Measurements from ENCODE around the gene TSPAN9.
A peak's percentile ranks its signal among the peaks of the same experiment; 100 is the strongest.

Gene TSPAN9

DNA sequence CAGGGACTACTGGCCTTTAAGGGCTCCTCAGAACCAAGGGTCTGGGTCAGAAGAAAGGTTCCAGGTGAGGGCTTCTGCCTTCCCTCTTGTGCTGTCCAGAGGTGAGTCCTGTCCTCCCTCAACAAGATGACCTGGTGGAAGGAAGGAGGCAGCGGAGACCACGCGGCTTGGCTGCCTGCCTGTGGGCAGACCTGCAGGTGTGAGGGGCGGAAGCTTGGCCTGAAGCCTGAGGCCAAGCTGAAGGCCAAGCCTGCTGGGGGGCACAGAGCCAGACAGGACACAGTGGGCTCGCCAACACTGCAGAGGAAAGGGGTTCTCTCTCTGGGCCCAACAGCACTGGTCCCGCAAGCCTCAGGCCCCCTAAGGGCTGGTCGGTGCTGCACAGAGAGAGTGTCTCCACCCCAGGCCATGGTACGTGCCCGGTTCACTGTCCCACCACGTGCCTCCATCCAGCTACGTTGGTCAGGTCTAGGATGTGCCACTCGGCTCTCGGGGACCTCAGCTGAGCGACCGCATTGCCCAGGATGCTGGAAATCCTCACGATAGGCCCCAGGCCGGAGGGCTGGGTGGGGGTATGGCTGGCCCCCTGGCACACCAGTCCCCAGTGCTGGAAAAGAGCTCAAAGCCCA is 243.8 kb downstream of the TSPAN9 start:
- DNase-seq, result no peak

DNA sequence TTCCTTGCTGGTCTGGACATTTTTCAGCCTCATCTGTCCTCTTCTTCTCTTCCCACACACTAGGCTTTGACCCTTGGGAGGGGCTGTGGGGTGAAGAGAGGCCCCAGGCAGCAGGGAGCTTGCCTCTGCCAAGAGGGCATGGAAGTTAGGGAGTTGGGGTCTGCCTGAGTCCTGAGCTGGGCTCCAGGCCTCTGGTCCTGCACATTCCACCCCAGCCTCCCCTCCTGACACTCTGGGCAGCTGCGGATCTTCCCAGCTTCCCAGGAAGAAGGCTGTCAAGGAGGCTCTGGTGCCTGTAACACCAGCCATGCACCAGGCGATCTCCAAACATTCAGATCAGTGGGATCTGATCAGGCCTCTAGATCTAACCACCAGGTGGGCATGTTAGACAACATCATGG is 244.7 kb downstream of the TSPAN9 start:
- DNase-seq, result no peak

DNA sequence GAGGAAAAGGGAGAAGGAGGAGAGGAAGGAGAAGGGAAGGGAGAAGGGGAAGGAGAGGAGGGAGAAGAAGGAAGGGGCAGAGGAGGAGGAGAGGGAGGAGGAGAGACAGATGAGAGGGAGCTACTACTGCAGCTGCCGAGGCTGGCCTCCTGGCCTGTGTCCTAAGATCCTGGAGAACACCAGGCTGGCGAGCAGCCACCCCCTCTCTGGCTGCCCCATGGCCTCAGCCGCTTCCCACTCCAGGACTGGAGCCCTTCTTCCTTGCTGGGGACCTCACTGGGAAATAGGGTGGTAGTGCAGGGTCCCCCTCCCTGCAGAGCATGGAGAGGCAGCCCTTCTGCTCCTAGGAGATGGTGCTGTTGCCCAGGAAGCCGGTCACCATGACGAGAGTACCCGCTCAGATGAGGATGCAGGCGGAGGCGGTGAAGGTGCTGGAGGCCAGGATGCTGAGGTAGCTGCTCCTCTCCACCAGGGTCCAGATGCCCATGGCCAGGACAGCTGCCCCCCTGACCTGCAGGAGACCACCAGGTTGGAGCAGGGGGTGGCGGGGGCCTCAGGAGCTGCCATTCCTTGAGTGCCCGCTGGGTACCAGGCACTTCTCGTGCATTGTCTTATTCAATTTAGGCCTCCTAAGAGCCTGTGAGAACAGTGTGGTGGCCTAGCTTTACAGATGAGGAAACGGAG is 246.0 kb downstream of the TSPAN9 start:
- no peak for DNase-seq

DNA sequence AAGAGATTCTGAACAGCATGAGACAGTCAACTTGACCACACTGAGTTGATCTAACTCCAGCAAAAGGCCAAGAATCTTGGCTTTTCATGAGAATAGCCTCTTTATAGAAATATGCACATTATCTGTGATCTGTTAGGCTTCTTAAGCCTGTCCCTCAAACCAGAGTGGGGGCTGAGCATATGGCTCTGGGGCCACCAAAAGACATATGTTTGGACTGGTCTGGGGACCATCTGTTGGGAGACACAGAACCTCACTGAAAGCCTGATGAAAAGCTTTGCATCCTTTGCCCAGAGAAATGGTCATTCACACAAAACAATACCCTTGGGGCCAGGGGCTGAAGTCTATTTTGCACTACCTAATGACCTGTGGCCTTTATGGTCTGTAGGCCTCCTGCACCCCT is 248.6 kb downstream of the TSPAN9 start:
- DNase-seq, result no peak

DNA sequence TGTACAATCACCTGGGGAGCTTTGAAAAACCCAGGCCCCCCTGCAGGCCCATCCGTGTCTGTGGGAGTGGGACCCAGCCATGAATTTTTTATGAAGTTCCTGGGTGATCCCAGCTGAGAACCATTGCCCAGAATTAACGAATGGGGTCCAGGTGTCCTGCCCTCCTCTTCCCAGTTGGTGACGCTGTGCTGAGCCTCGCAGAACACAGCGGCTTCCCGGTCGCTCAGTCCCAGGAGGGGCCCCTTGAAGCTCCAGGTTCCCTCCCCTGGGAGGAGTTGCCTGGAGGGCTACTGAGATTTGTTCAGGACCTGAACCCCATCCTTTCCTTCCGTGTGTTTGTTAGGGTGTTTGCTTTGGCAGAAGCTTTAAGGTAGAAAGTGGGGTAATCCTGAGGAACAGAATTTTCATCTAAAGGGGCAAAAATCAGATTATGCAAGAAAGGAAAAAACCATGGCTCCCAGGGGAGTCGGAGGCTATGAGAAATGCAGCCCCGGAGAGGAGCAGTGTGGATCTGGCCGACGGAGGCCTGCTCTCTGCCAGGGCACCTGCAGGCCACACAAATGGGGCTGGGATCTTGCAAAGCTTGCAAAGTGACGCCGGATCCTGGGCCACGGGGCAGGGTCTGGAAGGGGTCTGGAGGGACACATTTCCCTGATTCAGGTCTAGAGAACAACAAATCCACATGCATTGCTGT is 249.1 kb downstream of the TSPAN9 start:
- DNase-seq, result no peak

GRCh38 chr12:3326850-3327780 is 249.9 kb downstream of the TSPAN9 start:
- DNase-seq, result peak; percentile 28 to 62 (median 47)

DNA sequence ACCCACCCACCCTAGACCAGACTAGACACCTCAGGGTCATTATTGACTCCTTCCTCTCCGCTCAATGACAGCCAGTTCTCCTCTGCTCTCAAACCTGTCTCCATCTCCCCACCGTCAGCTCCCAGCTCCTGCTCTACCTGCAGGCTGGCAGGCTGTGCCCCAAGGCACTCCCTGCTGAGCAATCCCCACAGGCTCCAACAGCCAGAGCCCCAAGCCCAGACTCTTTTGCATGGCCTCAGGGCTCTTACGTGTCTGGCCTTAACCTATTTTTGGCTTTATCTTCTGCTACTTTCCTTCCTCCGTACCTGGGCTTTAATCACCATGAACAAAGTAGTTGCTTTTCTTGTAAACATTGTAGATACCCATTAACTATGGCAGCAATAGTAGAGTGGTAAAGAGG is 250.9 kb downstream of the TSPAN9 start:
- DNase-seq, result no peak

DNA sequence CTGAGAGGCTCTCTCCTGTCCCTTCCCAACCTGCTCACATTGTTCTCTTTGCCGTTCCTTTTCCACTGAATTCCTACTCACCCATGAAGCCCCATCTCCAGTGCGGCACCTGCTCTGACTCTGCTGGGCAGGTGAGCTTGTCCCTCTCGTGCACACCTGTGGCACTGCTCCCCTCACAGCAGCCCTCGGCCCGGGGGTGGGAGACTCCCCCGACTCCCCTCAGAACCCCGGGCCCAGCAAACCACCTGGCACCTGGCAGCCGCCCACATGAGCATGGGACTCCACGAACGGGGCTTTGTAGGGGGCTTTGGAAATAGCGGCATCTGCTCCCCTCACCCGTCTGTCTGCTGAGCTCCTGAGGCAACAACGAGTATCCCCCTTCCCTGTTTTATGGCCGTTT is 251.4 kb downstream of the TSPAN9 start:
- no peak for DNase-seq

DNA sequence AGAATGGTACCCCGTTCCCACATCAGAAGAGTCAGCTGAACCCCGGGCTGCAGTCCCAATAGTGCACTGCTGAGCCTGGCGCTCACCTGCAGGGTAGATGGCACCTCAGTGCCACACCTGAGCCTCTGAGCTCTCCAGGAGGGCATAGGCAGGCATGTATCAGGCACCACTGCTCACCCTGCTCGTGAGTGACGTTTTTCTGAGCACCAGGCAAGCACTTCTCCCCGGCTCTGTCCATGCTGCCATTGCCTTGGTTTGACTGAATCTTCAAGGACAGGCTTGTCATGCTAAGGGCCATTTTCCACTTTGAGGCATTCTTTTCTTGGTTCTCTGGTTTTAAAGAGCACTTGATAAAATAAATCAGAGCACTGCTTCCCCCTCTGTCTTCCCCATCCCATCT is 252.2 kb downstream of the TSPAN9 start:
- DNase-seq, result no peak

DNA sequence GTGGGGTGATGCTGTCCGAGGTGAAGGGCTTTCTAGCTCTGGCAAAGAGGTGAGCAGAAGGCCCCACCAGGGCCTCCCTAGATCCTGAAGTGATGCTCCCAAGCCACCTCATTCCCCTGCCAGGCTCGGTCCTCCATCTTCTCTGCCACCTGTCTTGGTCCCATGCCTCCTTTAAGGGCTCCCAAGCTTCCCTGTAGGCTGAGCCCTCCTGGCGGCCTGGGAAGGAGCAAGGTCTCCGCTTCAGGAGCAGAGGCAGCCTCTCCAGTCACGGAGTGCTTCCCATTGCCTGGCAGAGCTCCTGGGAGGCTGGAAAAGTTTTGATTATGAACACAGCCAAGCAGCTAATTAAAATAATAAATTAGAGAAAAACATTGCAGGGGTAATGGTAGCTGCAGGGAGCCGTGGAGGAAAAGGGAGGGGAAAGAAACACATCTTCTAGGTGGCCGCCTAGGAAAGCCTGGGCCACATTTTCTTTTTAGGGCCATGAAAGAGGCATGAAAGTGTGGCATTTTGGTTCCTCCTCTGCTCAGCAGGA is 253.9 kb downstream of the TSPAN9 start:
- no peak for DNase-seq

GRCh38 chr12:3332188-3332587 is 255.0 kb downstream of the TSPAN9 start:
- no peak for DNase-seq

- DNase-seq, result no peak
Measured at GRCh38 chr12:3333583-3333982, 256.4 kb downstream of the TSPAN9 start.

DNA sequence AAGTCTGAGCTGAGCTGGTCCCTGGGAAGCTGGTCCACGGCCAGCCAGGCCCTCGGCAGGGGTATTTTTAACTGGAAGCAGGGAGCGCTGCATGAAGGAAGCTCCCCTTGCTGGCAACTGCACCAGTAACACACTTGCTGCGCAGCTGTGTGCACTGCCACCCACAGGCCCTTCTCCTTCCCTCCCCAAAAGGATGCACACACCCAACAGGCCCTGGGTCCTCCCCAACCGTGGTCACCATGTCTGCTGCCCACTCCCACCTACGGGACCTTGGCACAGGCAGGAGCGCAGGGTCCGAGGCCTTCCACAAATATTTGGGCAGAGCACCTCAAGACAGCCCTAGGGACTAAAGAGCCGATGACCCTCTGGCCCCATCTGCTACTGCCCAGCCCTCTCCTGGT is 256.8 kb downstream of the TSPAN9 start:
- no peak for DNase-seq

DNA sequence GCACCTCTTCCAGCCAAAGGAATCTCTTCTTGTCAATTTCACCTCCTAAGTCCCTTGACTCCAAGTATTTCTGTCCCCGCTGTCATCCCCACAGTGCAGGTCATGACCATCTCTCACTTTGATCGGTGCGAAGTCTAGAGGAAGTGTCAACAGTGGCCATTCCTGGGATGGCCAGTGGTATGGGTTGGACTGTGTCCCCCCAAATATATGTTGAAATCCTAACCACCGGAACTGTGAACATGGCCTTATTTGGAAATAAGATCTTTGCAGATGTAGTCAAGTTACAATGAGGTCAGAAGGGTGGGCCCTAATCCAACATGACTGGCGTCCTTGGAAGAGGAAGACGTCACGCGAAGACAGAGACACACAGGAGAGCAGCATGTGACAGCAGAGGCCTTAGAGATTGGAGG is 257.9 kb downstream of the TSPAN9 start:
- DNase-seq, result no peak
